GM19193 (cell line): ENCODE measurements around the gene SNX7.

ENCODE experiments used
- POLR2A ChIP-seq: IDR thresholded peaks from 4 replicates; pipeline ENCODE4 v1.6.1; 2011; ENCODE audit not compliant: insufficient read depth, insufficient read length; ENCODE audit errors: extremely low read depth

Gene SNX7, protein sequence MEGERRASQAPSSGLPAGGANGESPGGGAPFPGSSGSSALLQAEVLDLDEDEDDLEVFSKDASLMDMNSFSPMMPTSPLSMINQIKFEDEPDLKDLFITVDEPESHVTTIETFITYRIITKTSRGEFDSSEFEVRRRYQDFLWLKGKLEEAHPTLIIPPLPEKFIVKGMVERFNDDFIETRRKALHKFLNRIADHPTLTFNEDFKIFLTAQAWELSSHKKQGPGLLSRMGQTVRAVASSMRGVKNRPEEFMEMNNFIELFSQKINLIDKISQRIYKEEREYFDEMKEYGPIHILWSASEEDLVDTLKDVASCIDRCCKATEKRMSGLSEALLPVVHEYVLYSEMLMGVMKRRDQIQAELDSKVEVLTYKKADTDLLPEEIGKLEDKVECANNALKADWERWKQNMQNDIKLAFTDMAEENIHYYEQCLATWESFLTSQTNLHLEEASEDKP

DNA sequence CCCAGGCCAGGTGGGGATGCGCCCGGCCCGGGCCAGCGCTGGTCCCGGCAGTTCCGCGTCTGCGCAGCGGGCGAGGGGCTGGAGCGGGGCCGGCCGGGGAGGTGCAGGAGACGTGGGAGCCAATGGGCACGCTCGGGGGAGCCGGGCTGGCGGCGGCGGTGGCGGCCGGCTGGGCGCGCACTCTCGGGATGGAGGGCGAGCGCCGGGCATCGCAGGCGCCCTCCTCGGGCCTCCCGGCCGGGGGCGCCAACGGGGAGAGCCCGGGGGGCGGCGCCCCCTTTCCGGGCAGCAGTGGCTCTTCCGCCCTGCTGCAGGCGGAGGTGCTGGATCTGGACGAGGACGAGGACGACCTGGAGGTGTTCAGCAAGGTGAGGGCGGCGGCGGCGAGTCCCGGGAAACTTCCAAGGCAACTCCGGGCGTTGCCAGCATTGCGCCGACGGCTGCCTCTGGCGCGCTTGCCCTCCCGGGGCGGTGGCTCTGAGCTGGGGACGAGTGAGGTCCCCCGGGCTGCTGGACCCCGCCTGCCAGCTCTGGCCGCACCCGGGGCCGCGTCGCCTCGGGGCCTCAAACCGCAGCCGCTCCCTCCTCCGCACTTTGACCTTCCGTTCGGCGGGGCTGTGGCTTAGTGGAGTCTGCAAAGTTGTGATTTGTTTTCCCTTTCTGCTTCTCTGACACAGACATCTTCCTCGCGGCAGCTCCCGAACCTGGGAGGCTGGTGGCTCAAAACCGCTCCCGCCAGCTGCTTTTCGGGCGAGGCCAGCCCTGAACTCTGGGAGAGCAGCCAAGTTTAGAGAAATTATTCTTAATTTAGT lies at the start of gene SNX7:
SNX7 (plus strand) TSS at position 178 of the 812 bp plus-strand sequence; CDS start at position 189, 11 bp downstream.
- TF ChIP-seq POLR2A: no peak

- no peak for TF ChIP-seq POLR2A
These were observed 24.2 kb upstream of the SNX7 start for GRCh38 chr1:98637316-98637715.

DNA sequence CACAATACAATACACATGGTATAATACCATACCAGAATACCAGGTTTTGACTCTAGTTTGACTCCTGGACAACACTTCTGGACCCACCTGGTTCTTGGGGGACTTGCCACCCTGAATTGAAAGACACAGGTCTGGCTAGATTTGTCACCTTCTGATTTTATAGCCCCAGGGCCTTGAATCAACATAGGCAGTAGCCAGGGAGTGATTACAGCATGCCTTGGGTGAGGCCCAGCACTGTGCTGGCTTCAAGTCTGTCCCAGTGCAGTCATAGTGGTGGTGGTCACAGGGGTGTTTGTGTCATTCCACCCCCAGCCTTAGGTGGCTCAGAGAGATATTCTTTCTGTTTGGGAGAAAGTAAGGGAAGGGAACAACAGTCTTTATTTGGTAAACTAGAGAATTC lies 23.3 kb upstream of the SNX7 start:
- no peak for TF ChIP-seq POLR2A

DNA sequence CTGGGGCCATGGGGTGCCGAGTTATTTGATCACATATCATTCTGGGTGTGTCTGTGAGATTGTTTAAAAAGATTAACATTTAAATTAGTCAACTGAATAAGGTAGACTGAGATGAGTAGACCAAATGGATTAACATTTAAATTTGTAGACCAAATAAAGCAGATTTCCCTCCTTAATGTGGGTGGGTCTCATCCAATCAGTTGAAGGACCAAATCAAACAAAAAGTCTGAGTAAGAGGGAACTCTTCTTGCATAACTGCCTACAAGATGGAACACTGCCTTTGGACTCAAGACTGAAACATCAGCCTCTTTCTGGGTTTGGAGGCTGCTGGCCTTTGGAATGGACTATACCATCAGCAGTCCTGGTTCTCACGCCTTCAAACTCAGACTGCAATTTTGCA lies 17.0 kb upstream of the SNX7 start:
- no peak for TF ChIP-seq POLR2A

GRCh38 chr1:98651116-98651632 lies 10.3 kb upstream of the SNX7 start:
- TF ChIP-seq POLR2A: no peak

GRCh38 chr1:98653123-98653522 lies 8.4 kb upstream of the SNX7 start:
- TF ChIP-seq POLR2A: no peak

DNA sequence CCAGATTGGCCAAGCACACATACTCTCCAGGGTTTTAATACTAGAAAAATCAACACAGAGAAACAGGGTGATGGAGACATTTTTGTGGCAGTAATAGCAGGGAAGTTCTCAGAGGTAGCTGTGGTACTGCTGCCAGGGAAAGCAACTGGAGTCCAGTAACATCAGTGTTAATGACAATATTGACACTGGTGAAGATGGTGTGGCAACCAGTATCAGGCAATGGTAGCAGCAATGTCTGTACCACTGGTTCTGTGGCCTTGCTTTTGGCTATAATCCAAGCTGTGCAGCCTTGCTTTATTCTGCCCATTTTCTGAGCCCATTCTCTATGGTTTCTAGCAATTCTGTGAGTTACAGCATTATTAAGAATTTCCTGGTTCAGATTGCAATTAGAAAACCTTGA lies 1.6 kb upstream of the SNX7 start:
- no peak for TF ChIP-seq POLR2A

DNA sequence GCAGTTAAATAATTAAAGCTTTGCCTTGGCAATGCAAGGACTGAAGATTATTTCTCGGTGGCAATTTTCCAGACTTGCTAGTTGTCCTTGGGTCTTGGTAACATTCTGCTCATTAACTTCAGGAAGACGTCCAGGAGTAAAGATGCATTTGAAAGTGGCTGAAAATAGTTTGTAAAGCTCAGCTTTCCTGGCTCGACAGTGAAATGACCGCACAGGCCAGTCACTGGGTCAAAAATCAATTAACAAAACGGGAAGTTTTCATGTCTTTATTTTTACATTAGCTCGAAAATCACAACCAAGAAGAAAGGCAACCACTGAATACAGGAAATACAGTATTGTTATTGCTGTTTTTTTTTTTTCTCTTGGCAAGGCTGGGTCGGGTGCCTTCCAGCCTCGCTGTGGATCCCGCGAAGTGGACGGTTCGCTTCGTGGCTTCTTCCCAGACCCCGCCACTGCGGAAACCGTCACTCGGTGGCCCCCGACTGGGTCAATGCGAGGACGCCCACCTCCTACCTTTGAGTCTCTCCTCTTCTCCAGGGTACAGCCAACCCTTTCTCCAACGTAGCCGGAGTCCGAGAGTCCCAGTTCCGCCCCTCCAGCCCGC lies 479 bp upstream of the SNX7 start:
- TF ChIP-seq POLR2A: peak; percentile 54

GRCh38 chr1:98662356-98662670 lies 792 bp downstream of the SNX7 start:
- no peak for TF ChIP-seq POLR2A

GRCh38 chr1:98668733-98669132 lies 7.2 kb downstream of the SNX7 start:
- no peak for TF ChIP-seq POLR2A

GRCh38 chr1:98669355-98670296 lies 8.1 kb downstream of the SNX7 start:
- TF ChIP-seq POLR2A: no peak

DNA sequence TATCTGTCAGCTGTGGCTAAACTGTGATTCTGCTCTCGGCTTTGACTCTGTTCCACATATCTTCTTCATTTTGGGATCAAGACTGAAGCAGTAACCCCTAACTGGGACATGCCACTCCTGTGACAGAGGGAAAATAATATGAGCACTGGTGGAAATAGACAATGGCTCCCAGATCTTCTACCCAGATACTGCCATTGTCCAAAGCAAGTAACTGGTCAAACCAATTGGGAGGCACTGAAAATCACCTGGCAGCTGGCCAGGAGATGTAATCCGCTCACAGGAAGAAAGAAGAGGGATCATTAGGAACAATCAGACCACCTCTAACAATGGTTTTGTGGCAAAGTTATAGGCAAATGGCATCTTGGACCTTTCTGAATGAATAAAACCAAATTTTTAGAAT lies 10.7 kb downstream of the SNX7 start:
- TF ChIP-seq POLR2A: no peak

- TF ChIP-seq POLR2A: no peak
These were observed 12.7 kb downstream of the SNX7 start for GRCh38 chr1:98674075-98674781.

- TF ChIP-seq POLR2A: no peak
These were observed 13.8 kb downstream of the SNX7 start for GRCh38 chr1:98675282-98675681.

GRCh38 chr1:98677288-98677687 lies 15.8 kb downstream of the SNX7 start:
- no peak for TF ChIP-seq POLR2A

DNA sequence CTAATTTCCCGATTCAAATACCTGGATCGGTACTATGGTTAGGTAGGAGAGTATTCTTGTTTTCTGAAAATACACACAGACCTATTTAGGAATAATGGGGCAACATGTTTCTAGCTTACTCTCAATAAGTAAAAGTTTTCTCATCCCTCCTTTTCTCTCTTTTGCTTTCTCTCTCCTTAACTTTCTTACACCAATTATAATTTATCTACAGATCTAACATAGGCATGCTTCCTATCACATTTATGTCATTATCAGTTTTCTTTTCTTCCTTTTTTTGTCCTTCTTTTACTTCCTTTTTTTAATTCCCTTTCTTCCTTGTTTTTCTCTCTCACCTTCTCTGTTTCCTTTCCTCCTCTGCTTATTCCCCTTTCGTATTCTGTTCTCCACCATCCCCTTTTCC lies 20.3 kb downstream of the SNX7 start:
- no peak for TF ChIP-seq POLR2A
